Epithelial cell of proximal tubule (primary cell): ENCODE measurements around the gene UPF3B. TPM values are rescaled to one million over a fixed set of nuclear protein-coding genes. Genes with fewer than 3 reads are reported as not detected.
A peak's percentile ranks its signal among the peaks of the same experiment; 100 is the strongest.
"Not testable (repeated sequence)": the region's sequence is repeated elsewhere in the genome, so short reads cannot be mapped to it uniquely, and the experiment has no call there.

Experiments used
- DNase-seq: peaks from one replicate; pipeline ENCODE4 v3.0.0-alpha.2; 2011; ENCODE audit warnings: low read depth
- H3K4me3 ChIP-seq: 2 replicates; pipeline ENCODE4 v1.5.1; 2011; ENCODE audit warnings: low read depth, mild to moderate bottlenecking, low read length
- total RNA-seq: library from RNA; depleted of rRNA; stranded (reverse); fragments of >200 nt; gene quantifications from 2 replicates; pipeline ENCODE4 v1.2.3, GENCODE V29; 2015
- TF ChIP-seq, protein P1 (sequence below): conservative IDR thresholded peaks from 2 replicates; pipeline ENCODE4 v1.5.1; 2012; ENCODE audit warnings: low read depth, mild to moderate bottlenecking, low read length

The UPF3B gene
- total RNA-seq, 1 donor from 2014 or later: 4.8 TPM

DNA sequence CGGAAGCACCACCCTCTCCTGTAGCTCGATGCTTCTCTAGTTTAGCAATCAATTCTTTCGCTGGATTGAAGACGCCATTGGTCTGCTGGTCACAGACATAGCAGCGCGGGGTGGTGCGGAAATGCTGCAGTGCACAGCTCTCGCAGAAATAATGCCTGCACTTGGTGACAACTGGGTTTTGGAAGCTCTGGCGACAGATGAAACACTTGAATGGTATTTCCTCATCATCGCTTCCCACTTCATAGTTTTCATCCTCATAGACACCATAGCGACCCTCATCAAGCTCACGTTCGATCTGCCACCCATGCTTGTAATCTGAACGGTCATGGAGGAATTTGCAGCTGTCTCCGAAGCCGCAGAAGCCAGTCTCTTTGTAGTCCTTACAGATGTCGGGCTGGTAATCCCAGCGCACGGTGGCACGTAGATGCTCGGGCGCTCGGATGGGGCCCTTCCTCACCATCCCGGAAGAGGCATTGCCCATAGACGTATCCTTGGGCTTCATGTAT is 17.9 kb upstream of the UPF3B start:
- DNase-seq: no peak
- H3K4me3 ChIP-seq: peak overlapping the region; percentile 81
- TF ChIP-seq, protein P1, sequence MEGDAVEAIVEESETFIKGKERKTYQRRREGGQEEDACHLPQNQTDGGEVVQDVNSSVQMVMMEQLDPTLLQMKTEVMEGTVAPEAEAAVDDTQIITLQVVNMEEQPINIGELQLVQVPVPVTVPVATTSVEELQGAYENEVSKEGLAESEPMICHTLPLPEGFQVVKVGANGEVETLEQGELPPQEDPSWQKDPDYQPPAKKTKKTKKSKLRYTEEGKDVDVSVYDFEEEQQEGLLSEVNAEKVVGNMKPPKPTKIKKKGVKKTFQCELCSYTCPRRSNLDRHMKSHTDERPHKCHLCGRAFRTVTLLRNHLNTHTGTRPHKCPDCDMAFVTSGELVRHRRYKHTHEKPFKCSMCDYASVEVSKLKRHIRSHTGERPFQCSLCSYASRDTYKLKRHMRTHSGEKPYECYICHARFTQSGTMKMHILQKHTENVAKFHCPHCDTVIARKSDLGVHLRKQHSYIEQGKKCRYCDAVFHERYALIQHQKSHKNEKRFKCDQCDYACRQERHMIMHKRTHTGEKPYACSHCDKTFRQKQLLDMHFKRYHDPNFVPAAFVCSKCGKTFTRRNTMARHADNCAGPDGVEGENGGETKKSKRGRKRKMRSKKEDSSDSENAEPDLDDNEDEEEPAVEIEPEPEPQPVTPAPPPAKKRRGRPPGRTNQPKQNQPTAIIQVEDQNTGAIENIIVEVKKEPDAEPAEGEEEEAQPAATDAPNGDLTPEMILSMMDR: no peak

DNA sequence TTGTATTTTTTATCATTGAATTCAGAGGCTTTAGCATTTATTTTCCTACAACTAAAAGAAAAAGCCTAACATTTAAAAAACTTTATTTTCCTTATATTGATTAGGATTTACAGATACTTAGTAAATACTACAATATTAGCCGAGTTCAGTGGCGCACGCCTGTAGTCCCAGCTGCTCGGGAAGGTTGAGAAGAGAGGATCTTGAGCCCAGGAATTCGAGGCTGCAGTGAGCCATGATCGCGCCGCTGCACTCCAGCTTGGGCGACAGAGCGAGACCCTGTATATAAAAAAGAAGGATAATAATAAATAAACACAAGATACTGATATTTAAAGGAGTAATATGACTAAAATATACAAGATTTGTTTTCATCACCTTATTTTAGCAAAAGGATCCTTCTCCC is 681 bp upstream of the UPF3B start:
- TF ChIP-seq, protein P1: no peak
- DNase-seq: no peak
- peak overlapping the region; percentile 63 for H3K4me3 ChIP-seq

DNA sequence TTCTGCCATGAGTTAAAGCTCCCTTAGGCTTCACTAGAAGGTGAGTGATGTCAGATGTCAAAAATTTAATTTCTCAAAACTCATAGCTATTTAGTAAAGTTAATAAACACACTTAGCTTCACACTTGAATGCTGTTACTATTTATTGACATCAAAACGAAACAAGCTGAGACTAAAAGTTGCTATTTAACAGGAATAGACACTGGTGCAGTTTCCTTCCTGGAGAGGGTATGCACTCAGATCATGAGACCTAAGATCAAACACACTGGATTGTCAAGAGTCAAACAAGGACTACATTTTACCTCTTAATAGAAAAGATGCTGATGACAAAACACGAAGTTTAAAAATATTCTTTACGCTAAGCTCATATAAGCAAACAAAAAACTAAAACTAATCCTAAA is 18.9 kb downstream of the UPF3B start:
- TF ChIP-seq, protein P1: no peak
- no peak for DNase-seq
- H3K4me3 ChIP-seq: no peak overlapping the region

DNA sequence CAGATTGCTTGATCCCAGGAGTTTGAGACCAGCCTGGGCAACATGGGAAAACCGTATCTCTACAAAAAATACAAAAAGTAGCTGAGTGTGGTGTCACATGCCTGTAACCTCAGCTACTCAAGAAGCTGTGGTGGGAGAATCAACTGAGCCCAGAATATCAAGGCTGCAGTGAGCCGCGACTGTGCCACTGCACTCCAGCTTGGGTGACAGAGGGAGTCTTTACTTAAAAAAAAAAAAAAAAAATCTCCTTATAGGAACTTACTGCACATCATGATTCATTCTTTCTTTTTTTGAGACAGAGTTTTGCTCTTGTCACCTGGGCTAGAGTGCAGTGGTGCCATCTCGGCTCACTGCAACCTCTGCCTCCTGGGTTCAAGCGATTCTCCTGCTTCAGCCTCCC is 24.3 kb downstream of the UPF3B start:
- TF ChIP-seq, protein P1: no peak
- no peak for DNase-seq
- H3K4me3 ChIP-seq: no peak overlapping the region

DNA sequence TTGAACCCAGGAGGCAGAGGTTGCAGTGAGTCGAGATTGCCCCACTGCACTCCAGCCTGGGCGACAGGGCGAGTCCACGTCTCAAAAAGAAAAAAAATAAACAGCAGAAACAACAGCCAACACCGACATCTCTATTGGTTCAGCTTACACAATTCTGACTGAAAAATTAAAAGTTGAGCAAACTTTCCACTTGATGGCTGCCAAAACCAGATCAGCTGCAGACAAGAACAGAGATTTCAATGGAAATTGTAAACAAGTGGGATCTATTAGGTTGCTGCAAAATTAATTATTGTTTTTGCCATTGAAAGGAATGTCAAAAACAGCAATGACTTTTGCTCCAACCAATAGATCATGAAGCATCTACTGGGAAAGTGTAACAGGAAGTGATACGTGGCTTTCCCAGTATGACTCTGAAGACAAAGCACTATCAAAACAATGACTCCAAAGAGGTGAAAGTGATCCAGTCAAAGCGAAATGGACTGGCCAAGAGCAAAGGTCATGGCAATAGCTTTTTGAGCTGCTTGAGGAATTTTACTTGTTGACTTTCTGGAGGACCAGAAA is 26.3 kb downstream of the UPF3B start:
- TF ChIP-seq, protein P1: no peak
- peak; percentile 9 for DNase-seq
- no peak overlapping the region for H3K4me3 ChIP-seq

DNA sequence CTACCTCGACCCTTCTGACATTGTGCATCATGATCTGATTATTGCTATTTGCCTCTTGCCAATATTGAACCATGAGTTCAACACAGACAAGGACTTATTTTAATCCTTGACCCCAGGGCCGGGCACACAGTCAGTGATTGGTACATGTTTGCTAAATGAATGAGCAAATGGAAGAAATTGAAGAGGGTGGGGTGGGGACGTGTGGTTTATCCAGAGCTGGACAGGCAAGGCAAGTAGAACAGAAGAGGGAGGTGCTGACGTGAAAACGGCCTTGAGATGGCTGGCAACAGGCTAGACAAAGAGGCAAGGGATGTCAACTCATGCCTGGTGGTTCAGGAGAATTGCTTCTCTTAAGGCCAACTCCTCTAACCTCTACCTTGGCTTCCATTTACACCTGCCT is 28.5 kb downstream of the UPF3B start:
- DNase-seq, H3K4me3 ChIP-seq: not testable (repeated sequence)

DNA sequence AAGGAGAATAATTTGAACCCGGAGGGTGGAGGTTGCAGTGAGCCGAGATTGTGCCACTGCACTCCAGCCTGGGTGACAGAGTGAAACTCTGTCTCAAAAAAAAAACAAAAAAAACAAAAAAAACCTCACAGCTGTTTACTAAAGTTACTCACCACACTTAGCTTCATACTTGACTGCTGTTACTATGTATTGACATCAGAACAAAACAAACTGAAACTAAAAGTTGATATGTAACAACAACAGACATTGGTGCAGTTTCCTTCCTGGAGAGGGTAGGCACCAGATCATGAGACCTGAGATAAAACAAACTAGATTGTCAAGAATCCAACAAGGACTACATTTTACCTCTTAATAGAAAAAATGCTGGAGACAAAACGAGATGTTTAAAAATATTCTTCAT is 31.1 kb downstream of the UPF3B start:
- DNase-seq: peak; percentile 39
- not testable (repeated sequence) for H3K4me3 ChIP-seq

DNA sequence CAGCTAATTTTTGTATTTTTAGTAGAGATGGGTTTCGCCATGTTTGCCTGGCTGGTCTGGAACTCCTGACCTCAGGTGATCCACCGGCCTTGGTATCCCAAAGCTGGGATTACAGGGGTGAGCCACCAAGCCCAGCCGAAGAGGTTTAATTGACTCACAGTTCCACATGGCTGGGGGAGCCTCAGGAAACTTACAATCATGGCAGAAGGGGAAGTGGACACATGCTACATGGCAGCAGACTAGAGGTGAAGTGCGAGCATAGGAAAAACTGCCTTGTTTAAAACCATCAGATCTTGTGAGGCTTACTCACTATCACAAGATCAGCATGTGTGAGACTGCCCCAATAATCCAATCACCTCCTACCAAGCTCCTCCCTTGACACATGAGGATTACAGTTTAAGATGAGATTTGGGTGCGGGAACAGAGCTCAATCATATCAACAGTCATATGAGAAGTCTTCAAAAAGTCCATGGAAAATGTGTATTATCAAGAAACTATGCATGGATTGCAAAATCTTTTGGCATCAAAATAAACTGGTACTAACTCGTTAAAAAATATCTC is 35.6 kb downstream of the UPF3B start:
- no peak for DNase-seq

More for the DNA sequence above, 35.6 kb downstream of the UPF3B start:
- TF ChIP-seq, protein P1: no peak
- no peak overlapping the region for H3K4me3 ChIP-seq
